H1 (cell line): ENCODE data around the gene UMAD1. TPM values are rescaled to one million over a fixed set of nuclear protein-coding genes. Genes with fewer than 3 reads are reported as not detected.

Source experiments
- CTCF ChIA-PET: fragments of 300-600 bp; sonication (Branson Sonifier 250); formaldehyde crosslinking; loops from one replicate; lab custom pipeline; 2021; ENCODE audit not compliant: partially characterized antibody; lab: Charles Lee
- POLR2A ChIA-PET: fragments of 300-600 bp; sonication (Branson Sonifier 250); formaldehyde crosslinking; loops from one replicate; lab custom pipeline; 2021; ENCODE audit warnings: inconsistent platforms; ENCODE audit not compliant: partially characterized antibody; lab: Charles Lee
- DNase-seq, 2 experiments: peaks; one replicate each; pipeline versions ENCODE4 v3.0.0 to v3.0.0-alpha.2; 2010 to 2022; ENCODE audit warnings: low spot score in 2 of 2, low read depth in 1 of 2, mixed read lengths in 1 of 2
- FAIRE-seq: peaks from 2 replicates; lab custom pipeline; 2011; peaks lifted over from hg19 to GRCh38; lab: Jason Lieb, UNC
- H2AFZ ChIP-seq: 2 replicates; pipeline ENCODE4 v1.8.1; 2012; ENCODE audit warnings: low read length, inconsistent platforms
- H2AK5ac ChIP-seq: 2 replicates; pipeline ENCODE4 v1.6.1; 2013; ENCODE audit warnings: low read depth, low read length
- H2BK120ac ChIP-seq: replicated peaks from 2 replicates; pipeline ENCODE3; 2013; ENCODE audit warnings: low read depth, low read length, inconsistent platforms
- H2BK12ac ChIP-seq: 2 replicates; pipeline ENCODE4 v1.6.1; 2013; ENCODE audit warnings: low read depth, low read length
- H2BK15ac ChIP-seq: 2 replicates; pipeline ENCODE4 v1.6.1; 2013; ENCODE audit warnings: low read length
- H2BK20ac ChIP-seq: 2 replicates; pipeline ENCODE4 v1.6.1; 2013; ENCODE audit warnings: low read length
- H2BK5ac ChIP-seq: 2 replicates; pipeline ENCODE4 v1.6.1; 2013; ENCODE audit warnings: low read depth, low read length
- H3K14ac ChIP-seq: 2 replicates; pipeline ENCODE4 v1.6.1; 2013; ENCODE audit warnings: inconsistent platforms; ENCODE audit not compliant: insufficient read length
- H3K18ac ChIP-seq: 2 replicates; pipeline ENCODE4 v1.6.1; 2013; ENCODE audit warnings: low read length; ENCODE audit errors: extremely low read depth
- H3K23ac ChIP-seq: 2 replicates; pipeline ENCODE4 v1.6.1; 2013; ENCODE audit warnings: inconsistent platforms; ENCODE audit not compliant: insufficient read length
- H3K23me2 ChIP-seq: 2 replicates; pipeline ENCODE4 v1.6.1; 2013; ENCODE audit warnings: low read depth, low read length
- H3K27ac ChIP-seq: 2 replicates; pipeline ENCODE4 v1.6.1; 2011; ENCODE audit warnings: low read depth, low read length, inconsistent platforms
- H3K27me3 ChIP-seq, 4 experiments: replicated peaks in 1 of 4; 1 replicate in 1 of 4; 2 replicates in 3 of 4; pipeline versions ENCODE4 v1.6.1 to v1.8.1; 2011 to 2013; ENCODE audit warnings: low read length in 3 of 4, mild to moderate bottlenecking in 3 of 4, inconsistent platforms in 2 of 4, mixed read lengths in 2 of 4, moderate library complexity in 1 of 4; ENCODE audit not compliant: control insufficient read depth in 3 of 4, insufficient read depth in 3 of 4; ENCODE audit errors: extremely low read depth in 1 of 4
- H3K36me3 ChIP-seq, 4 experiments: 2 replicates each; pipeline versions ENCODE4 v1.6.1 to v1.8.1; 2011 to 2013; ENCODE audit warnings: mild to moderate bottlenecking in 4 of 4, low read length in 3 of 4, moderate library complexity in 2 of 4, control low read depth in 1 of 4, inconsistent platforms in 1 of 4; ENCODE audit not compliant: insufficient read depth in 4 of 4, control insufficient read depth in 2 of 4
- H3K4ac ChIP-seq: replicated peaks from 2 replicates; pipeline ENCODE3; 2013; ENCODE audit warnings: low read length, low read depth, mixed read lengths, inconsistent platforms; ENCODE audit not compliant: insufficient read length
- H3K4me1 ChIP-seq, 4 experiments: replicated peaks in 1 of 4; 1 replicate in 1 of 4; 2 replicates in 3 of 4; pipeline versions ENCODE4 v1.6.1 to v1.8.1; 2011 to 2013; ENCODE audit warnings: low read length in 3 of 4, inconsistent platforms in 2 of 4, mixed read lengths in 1 of 4; ENCODE audit not compliant: insufficient read depth in 4 of 4, control insufficient read depth in 3 of 4
- H3K4me2 ChIP-seq, 2 experiments: 2 replicates each; pipeline versions ENCODE4 v1.6.1 to v1.8.1; 2011 to 2013; ENCODE audit warnings: low read depth in 2 of 2, low read length in 2 of 2, control low read depth in 1 of 2, inconsistent platforms in 1 of 2, mild to moderate bottlenecking in 1 of 2; ENCODE audit not compliant: insufficient read depth in 1 of 2
- H3K4me3 ChIP-seq, 4 experiments: fragments of 200-600, 300-600 bp in 1 of 4; sonication (generic), shearing (Covaris generic), sonication (Bioruptor Twin) in 1 of 4; 2 replicates each; pipeline versions ENCODE4 v1.5.1 to v1.8.1; 2011 to 2016; ENCODE audit warnings: low read length in 4 of 4, low read depth in 3 of 4, control low read depth in 2 of 4, inconsistent platforms in 2 of 4, mild to moderate bottlenecking in 2 of 4, mixed read lengths in 1 of 4, moderate library complexity in 1 of 4; ENCODE audit not compliant: insufficient read depth in 2 of 4; ENCODE audit errors: extremely low read depth in 1 of 4
- H3K56ac ChIP-seq: replicated peaks from 2 replicates; pipeline ENCODE3; 2013; ENCODE audit warnings: low read depth, mild to moderate bottlenecking, mixed read lengths, low read length, inconsistent platforms; ENCODE audit not compliant: insufficient read length
- H3K79me1 ChIP-seq: 2 replicates; pipeline ENCODE4 v1.6.1; 2013; ENCODE audit warnings: low read depth, low read length, control low read depth
- H3K79me2 ChIP-seq, 2 experiments: 2 replicates each; pipeline versions ENCODE4 v1.6.1 to v1.8.1; 2012 to 2013; ENCODE audit warnings: low read length in 2 of 2, mild to moderate bottlenecking in 2 of 2, inconsistent platforms in 1 of 2; ENCODE audit not compliant: insufficient read depth in 2 of 2, control insufficient read depth in 1 of 2
- H3K9ac ChIP-seq, 4 experiments: replicated peaks in 1 of 4; 1 replicate in 1 of 4; 2 replicates in 3 of 4; pipeline versions ENCODE4 v1.6.1 to v1.8.1; 2011 to 2013; ENCODE audit warnings: low read depth in 3 of 4, low read length in 3 of 4, control low read depth in 2 of 4, mild to moderate bottlenecking in 2 of 4, moderate library complexity in 2 of 4, inconsistent platforms in 1 of 4; ENCODE audit errors: extremely low read depth in 1 of 4
- H3K9me3 ChIP-seq, 2 experiments: 2 replicates each; pipeline versions ENCODE4 v1.6.1 to v1.8.1; 2012 to 2013; ENCODE audit warnings: mild to moderate bottlenecking in 2 of 2, moderate library complexity in 2 of 2, control low read depth in 1 of 2, inconsistent platforms in 1 of 2, low read depth in 1 of 2, low read length in 1 of 2, mixed read lengths in 1 of 2; ENCODE audit not compliant: insufficient read depth in 2 of 2
- H4K20me1 ChIP-seq, 2 experiments: replicated peaks in 1 of 2; 2 replicates each; pipeline versions ENCODE3 to v1.8.1; 2011 to 2013; ENCODE audit warnings: inconsistent platforms in 2 of 2, low read length in 2 of 2, mild to moderate bottlenecking in 1 of 2; ENCODE audit not compliant: insufficient read depth in 2 of 2, control insufficient read depth in 1 of 2
- H4K5ac ChIP-seq: 2 replicates; pipeline ENCODE4 v1.6.1; 2013; ENCODE audit warnings: low read length, low read depth, mixed read lengths, inconsistent platforms; ENCODE audit not compliant: insufficient read length
- H4K8ac ChIP-seq: 2 replicates; pipeline ENCODE4 v1.8.0; 2013; ENCODE audit warnings: mild to moderate bottlenecking, moderate library complexity, low read length, inconsistent platforms; ENCODE audit not compliant: insufficient read depth; ENCODE audit errors: extremely low read depth
- H4K91ac ChIP-seq: replicated peaks from 2 replicates; pipeline ENCODE3; 2013; ENCODE audit warnings: low read length, mixed read lengths, inconsistent platforms; ENCODE audit not compliant: insufficient read length
- CTCF ChIP-seq, 3 experiments: IDR thresholded peaks; 1 replicate in 2 of 3; 2 replicates in 1 of 3; pipeline versions ENCODE4 v1.5.1 to v1.6.1; 2011; ENCODE audit warnings: low read length in 3 of 3, mild to moderate bottlenecking in 3 of 3, inconsistent platforms in 2 of 3, low read depth in 1 of 3, moderate library complexity in 1 of 3; ENCODE audit not compliant: insufficient read depth in 1 of 3; ENCODE audit errors: control extremely low read depth in 1 of 3
- EZH2 ChIP-seq: fragments of 200-600 bp; sonication (generic); IDR thresholded peaks from 2 replicates; pipeline ENCODE4 v1.7.1; 2012; ENCODE audit warnings: low read depth, mild to moderate bottlenecking, moderate library complexity, low read length, inconsistent platforms; ENCODE audit not compliant: severe bottlenecking
- GABPA ChIP-seq: IDR thresholded peaks from 2 replicates; pipeline ENCODE4 v1.6.1; 2011; ENCODE audit warnings: mild to moderate bottlenecking, low read length, moderate library complexity, borderline replicate concordance; ENCODE audit not compliant: insufficient read depth
- MAX ChIP-seq: IDR thresholded peaks from 2 replicates; pipeline ENCODE4 v1.6.1; 2012; ENCODE audit warnings: inconsistent platforms
- POLR2A ChIP-seq, 2 experiments: IDR thresholded peaks; 1 replicate in 1 of 2; 2 replicates in 1 of 2; pipeline ENCODE4 v1.6.1; 2011; ENCODE audit warnings: low read depth in 2 of 2, low read length in 2 of 2, mild to moderate bottlenecking in 2 of 2; ENCODE audit errors: control extremely low read depth in 1 of 2
- RNF2 ChIP-seq: fragments of 200-900, 300-1000 bp; sonication (generic); IDR thresholded peaks from 2 replicates; pipeline ENCODE4 v1.7.1; 2016; ENCODE audit warnings: borderline replicate concordance, low read depth, mild to moderate bottlenecking, antibody characterized with exemption, low read length; ENCODE audit not compliant: poor library complexity, severe bottlenecking; ENCODE audit errors: missing control alignments
- SIRT6 ChIP-seq: IDR thresholded peaks from one replicate; pipeline ENCODE4 v1.7.1; 2012; ENCODE audit warnings: low read length, inconsistent platforms
- SP2 ChIP-seq: IDR thresholded peaks from 2 replicates; pipeline ENCODE4 v1.6.1; 2012; ENCODE audit warnings: mild to moderate bottlenecking, low read length, inconsistent platforms
- SRF ChIP-seq: IDR thresholded peaks from 2 replicates; pipeline ENCODE4 v1.6.1; 2011; ENCODE audit warnings: mild to moderate bottlenecking, low read depth, low read length, moderate library complexity
- USF2 ChIP-seq: IDR thresholded peaks from 2 replicates; pipeline ENCODE4 v1.6.1; 2011; ENCODE audit warnings: low read length, improper control_type of control experiment
- WGBS, 2 experiments: shearing (Covaris generic) in 1 of 2; methylation state at CpG; one replicate each; pipeline versions ENCODE4 v1.1.6 to v1.1.7; 2013 to 2015; ENCODE audit warnings: low lambda C conversion rate in 2 of 2, mixed read lengths in 2 of 2, inconsistent platforms in 1 of 2, low coverage in 1 of 2, missing lambda C conversion rate in 1 of 2; ENCODE audit not compliant: insufficient replicate concordance in 2 of 2, insufficient coverage in 1 of 2, insufficient read length in 1 of 2; ENCODE audit errors: extremely low coverage in 1 of 2, missing lambda C conversion rate in 1 of 2; 5-methylcytosine and 5-hydroxymethylcytosine counted together
- polyA plus RNA-seq, 7 experiments: library from polyadenylated mRNA; depleted of rRNA in 3 of 7; stranded (reverse) in 5 of 7; unstranded in 2 of 7; fragments of >200 nt in 5 of 7; fragments of 200-250 nt in 2 of 7; gene quantifications; 1 replicate in 5 of 7; 2 replicates in 1 of 7; 4 replicates in 1 of 7; pipeline versions ENCODE4 v1.2.1 to v1.2.3, GENCODE V29; 2011 to 2013; ENCODE audit warnings: missing spikeins in 2 of 7, mixed read lengths in 2 of 7
- total RNA-seq: library from RNA; stranded (reverse); fragmentation: NEBNext Ultra II Directional; extraction: Animal tissue kit (Norgen Biotek cat#: 25700); gene quantifications from 2 replicates; pipeline ENCODE4 v1.2.1, GENCODE V29; 2021

UMAD1 gene
- total and polyA plus RNA-seq, 2 of the 8 experiments (the other 6 are each of a cell fraction or from before 2014, with no cell fraction given), result 10.4 to 12.3 TPM

- no peak overlapping the region for H4K8ac ChIP-seq
- no peak overlapping the region for H3K56ac ChIP-seq
- no peak overlapping the region for H3K18ac ChIP-seq
- no peak overlapping the region for H3K14ac ChIP-seq
- no peak overlapping the region for H4K5ac ChIP-seq
- H3K9ac ChIP-seq, result no peak overlapping the region; a peak in 1 of 7 replicates
- no peaks in the 10 kb centered on the region; a peak in 1 of 4 replicates for H3K9me3 ChIP-seq
- ChIA-PET CTCF (interaction anchor here (0.7 to 0.9 kb wide), 2 partner anchors 30 to 316 kb away, joined by 3 read pairs; no protein-coding TSS in a partner anchor), POLR2A (interaction anchor here (1.8 kb wide), 1 partner anchor 55 kb away, joined by 3 read pairs; no protein-coding TSS in a partner anchor)
- no peak overlapping the region for H2BK20ac ChIP-seq
- H3K4me2 ChIP-seq, result no peak overlapping the region
- H4K20me1 ChIP-seq, result no peaks in the 10 kb centered on the region
- DNase-seq (no peak), FAIRE-seq (no peak)
- no peak overlapping the region for H2BK120ac ChIP-seq
- H3K4me3 ChIP-seq, result no peak overlapping the region
- no peak overlapping the region for H3K4ac ChIP-seq
- H2BK5ac ChIP-seq, result no peak overlapping the region
- H2AFZ ChIP-seq, result no peak overlapping the region
- WGBS, 2 experiments, result 97% methylated on average over 2 of the region's 2 CpGs; no CpG with 5 or more reads in 1 of the 2 experiments
- H2BK12ac ChIP-seq, result no peak overlapping the region
- no peaks in the 10 kb centered on the region for H3K36me3 ChIP-seq
- no peaks in the 10 kb centered on the region for H3K79me1 ChIP-seq
- no peaks in the 10 kb centered on the region for H3K4me1 ChIP-seq
- no peak overlapping the region for H2BK15ac ChIP-seq
- no peak overlapping the region for H3K27ac ChIP-seq
- H3K23me2 ChIP-seq, result no peaks in the 10 kb centered on the region
- H2AK5ac ChIP-seq, result no peak overlapping the region
- no peaks in the 10 kb centered on the region for H3K79me2 ChIP-seq
- H3K23ac ChIP-seq, result no peak overlapping the region
- no peak overlapping the region for H4K91ac ChIP-seq
- H3K27me3 ChIP-seq, result no peaks in the 10 kb centered on the region
- TF ChIP-seq RNF2 (no peak), CTCF (IDR thresholded peaks at IDR 0.05; ENCODE audit: control extremely low read depth in 1 of 3, insufficient read depth in 1 of 3, low read depth in 1 of 3, low read length in 3 of 3) (no peak), USF2 (no peak), MAX (0 out of 2 replicates have a peak, but pooled peaks have one; percentile 20), SIRT6 (no peak), SP2 (no peak), GABPA (no peak), SRF (no peak), EZH2 (no peak), POLR2A (IDR thresholded peaks at IDR 0.05; ENCODE audit: control extremely low read depth in 1 of 2, low read depth in 2 of 2, low read length in 2 of 2) (no peak)
Measured at GRCh38 chr7:7719236-7719635, 78.7 kb downstream of the UMAD1 start.
